Adrenal gland (tissue), 5 donors: ENCODE data around the gene MEIOSIN.

Experiments used
- POLR2A ChIP-seq, 2 donors: fragments of 450-650 bp; IDR thresholded peaks; one replicate each; pipeline ENCODE4 v1.6.1; 2017; ENCODE audit warnings: antibody characterized with exemption in 2 of 2, mild to moderate bottlenecking in 2 of 2, moderate library complexity in 1 of 2
- TF ChIP-seq, protein P1 (sequence below), 6 experiments: fragments of 450-650 bp in 4 of 6; fragments of 200-600 bp in 2 of 6; sonication (generic) in 1 of 6; IDR thresholded peaks; 1 replicate in 5 of 6; 2 replicates in 1 of 6; pipeline versions ENCODE4 v1.5.1 to v1.8.0; 2016 to 2021; ENCODE audit warnings: antibody characterized with exemption in 6 of 6, mild to moderate bottlenecking in 2 of 6, moderate library complexity in 1 of 6
- donor health status: DM: no; HTN: no; CAD: no.

DNA sequence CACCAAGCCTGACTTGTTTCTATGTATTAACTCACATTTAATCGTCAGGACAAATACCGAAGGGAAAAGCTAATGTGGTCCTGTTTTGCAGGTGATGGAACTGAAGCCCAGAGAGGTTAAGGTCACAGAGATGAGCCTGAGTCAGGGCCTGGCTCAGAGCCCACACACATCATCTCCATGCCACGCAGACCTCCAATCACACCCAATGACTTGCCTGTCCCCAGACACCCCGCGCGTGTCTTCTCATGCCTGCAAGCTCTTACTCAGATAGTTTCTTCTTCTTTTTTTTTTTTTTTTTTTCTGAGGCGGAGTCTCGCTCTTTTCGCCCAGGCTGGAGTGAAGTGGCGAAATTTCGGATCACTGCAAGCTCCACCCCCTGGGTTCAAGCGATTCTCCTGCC, 19.4 kb downstream of the MEIOSIN start:
- TF ChIP-seq, protein P1, sequence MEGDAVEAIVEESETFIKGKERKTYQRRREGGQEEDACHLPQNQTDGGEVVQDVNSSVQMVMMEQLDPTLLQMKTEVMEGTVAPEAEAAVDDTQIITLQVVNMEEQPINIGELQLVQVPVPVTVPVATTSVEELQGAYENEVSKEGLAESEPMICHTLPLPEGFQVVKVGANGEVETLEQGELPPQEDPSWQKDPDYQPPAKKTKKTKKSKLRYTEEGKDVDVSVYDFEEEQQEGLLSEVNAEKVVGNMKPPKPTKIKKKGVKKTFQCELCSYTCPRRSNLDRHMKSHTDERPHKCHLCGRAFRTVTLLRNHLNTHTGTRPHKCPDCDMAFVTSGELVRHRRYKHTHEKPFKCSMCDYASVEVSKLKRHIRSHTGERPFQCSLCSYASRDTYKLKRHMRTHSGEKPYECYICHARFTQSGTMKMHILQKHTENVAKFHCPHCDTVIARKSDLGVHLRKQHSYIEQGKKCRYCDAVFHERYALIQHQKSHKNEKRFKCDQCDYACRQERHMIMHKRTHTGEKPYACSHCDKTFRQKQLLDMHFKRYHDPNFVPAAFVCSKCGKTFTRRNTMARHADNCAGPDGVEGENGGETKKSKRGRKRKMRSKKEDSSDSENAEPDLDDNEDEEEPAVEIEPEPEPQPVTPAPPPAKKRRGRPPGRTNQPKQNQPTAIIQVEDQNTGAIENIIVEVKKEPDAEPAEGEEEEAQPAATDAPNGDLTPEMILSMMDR (IDR thresholded peaks at IDR 0.05), result no peak
- no peak for TF ChIP-seq POLR2A (IDR thresholded peaks at IDR 0.05)
